Upper lobe of left lung (tissue), 4 donors: ENCODE measurements around the gene DNMT3L.
"Not testable (repeated sequence)": the region's sequence is repeated elsewhere in the genome, so short reads cannot be mapped to it uniquely, and the experiment has no call there.

Experiments
- CTCF ChIP-seq, 6 experiments: fragments of 450-650 bp in 4 of 6; fragments of 200-600 bp in 2 of 6; sonication (generic) in 2 of 6; IDR thresholded peaks; one replicate each; pipeline ENCODE4 v1.5.1; 2016 to 2019; ENCODE audit warnings: antibody characterized with exemption in 6 of 6
- EP300 ChIP-seq, 4 donors: sonication (generic); formaldehyde crosslinking; IDR thresholded peaks; one replicate each; pipeline ENCODE4 v1.5.1; 2017; ENCODE audit warnings: antibody characterized with exemption in 4 of 4, control low read depth in 2 of 4
- POLR2A ChIP-seq, 4 donors: fragments of 450-650 bp; IDR thresholded peaks; one replicate each; pipeline ENCODE4 v1.5.1; 2016 to 2017; ENCODE audit warnings: antibody characterized with exemption in 4 of 4, mild to moderate bottlenecking in 2 of 4
- POLR2AphosphoS5 ChIP-seq, 2 donors: sonication (generic); formaldehyde crosslinking; IDR thresholded peaks; one replicate each; pipeline ENCODE4 v1.5.1; 2017; ENCODE audit warnings: antibody characterized with exemption in 2 of 2

GRCh38 chr21:44227614-44228013, 34.1 kb downstream of the DNMT3L start:
- TF ChIP-seq POLR2AphosphoS5, CTCF, POLR2A, EP300 (IDR thresholded peaks at IDR 0.05): not testable (repeated sequence)
